Muscle layer of colon (tissue), 2 donors: ENCODE results near the gene BBS9.

Source experiments
- H3K27ac ChIP-seq: one replicate; pipeline ENCODE4 v1.7.0; 2013; ENCODE audit warnings: low read depth, mild to moderate bottlenecking, low read length, moderate library complexity
- H3K27me3 ChIP-seq, 2 donors: one replicate each; pipeline ENCODE4 v1.7.0; 2013; ENCODE audit warnings: low read length in 2 of 2, mild to moderate bottlenecking in 2 of 2; ENCODE audit not compliant: insufficient read depth in 2 of 2, control insufficient read depth in 1 of 2
- H3K36me3 ChIP-seq: one replicate; pipeline ENCODE4 v1.7.0; 2013; ENCODE audit warnings: mild to moderate bottlenecking, low read length; ENCODE audit not compliant: insufficient read depth
- H3K4me1 ChIP-seq: one replicate; pipeline ENCODE4 v1.7.0; 2013; ENCODE audit warnings: mild to moderate bottlenecking, low read length; ENCODE audit not compliant: insufficient read depth
- H3K4me3 ChIP-seq, 2 donors: one replicate each; pipeline ENCODE4 v1.7.0; 2013; ENCODE audit warnings: low read length in 2 of 2, low read depth in 1 of 2, mild to moderate bottlenecking in 1 of 2, moderate library complexity in 1 of 2
- H3K9ac ChIP-seq: one replicate; pipeline ENCODE4 v1.7.0; 2013; ENCODE audit warnings: low read length
- H3K9me3 ChIP-seq: one replicate; pipeline ENCODE4 v1.7.0; 2013; ENCODE audit warnings: mild to moderate bottlenecking, low read length
- donor health status: abdominal sarcoma.
- donor health status: Adenocarcinoma of cecum.

Gene BBS9

DNA sequence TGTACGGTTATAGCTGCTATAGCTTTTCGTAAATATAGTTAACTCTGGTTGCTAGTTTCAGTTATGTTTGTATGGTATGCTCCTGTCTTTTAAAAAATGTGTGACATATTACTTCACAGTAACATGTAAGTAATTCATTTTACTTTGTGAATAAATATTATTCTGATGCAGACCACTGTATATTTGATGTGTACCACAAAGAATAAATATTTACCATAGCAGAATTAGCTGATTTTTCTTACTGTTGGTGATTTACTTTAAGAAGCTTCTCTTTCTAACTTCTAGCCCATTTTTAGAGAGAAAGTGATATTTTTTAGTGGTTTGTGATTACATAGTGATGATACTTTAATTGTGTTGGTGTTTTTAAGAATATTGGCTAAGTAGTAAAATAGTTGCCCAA lies 292.8 kb downstream of the BBS9 start:
- Histone ChIP-seq H3K36me3 (no peaks in the 10 kb centered on the region), H3K4me3 (no peak overlapping the region), H3K27me3 (no peaks in the 10 kb centered on the region), H3K9ac (no peak overlapping the region), H3K9me3 (no peaks in the 10 kb centered on the region), H3K4me1 (peaks cover 7% of the 10 kb centered on the region), H3K27ac (no peak overlapping the region)

DNA sequence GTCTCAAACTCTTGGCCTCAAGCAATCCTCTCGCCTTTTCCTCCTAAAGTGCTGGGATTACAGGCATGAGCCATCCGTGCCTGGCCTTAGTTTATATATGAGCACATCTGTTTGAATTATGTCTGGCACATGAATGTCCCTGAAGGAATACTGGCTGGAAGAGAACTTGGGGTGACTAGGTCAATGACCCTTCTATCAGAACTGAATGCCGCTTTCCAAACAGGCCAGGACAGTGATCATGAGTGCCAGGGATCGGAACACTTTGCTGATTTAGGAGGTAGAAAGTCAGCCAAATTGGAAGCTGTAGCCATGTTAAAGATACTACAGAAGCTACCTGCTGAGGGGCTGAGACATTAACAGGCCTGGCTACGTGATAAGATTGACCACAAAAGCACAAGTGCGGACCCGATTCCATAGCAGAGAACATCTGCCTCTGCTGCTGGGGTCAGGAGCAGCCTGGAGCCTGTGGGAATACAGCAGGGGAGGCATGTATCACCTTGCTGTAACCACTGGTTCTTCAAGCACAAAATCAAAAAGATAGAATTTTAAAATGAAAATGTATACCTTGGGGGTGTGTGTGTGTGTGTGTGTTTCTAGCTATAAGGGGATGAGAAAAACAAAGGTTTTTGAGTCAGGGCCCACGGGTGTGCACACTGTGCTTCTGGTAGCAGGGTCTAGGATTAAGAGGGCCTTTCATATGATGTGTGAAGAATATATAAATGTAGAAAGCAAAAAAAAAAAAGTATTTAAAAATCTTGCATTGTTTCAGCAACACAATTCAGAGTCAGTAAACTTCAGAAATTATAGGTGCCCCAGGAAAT lies 293.7 kb downstream of the BBS9 start:
- Histone ChIP-seq H3K4me3 (no peak overlapping the region), H3K27me3 (no peaks in the 10 kb centered on the region), H3K9ac (no peak overlapping the region), H3K4me1 (peaks cover 7% of the 10 kb centered on the region), H3K36me3 (no peaks in the 10 kb centered on the region), H3K27ac (no peak overlapping the region), H3K9me3 (no peaks in the 10 kb centered on the region)

DNA sequence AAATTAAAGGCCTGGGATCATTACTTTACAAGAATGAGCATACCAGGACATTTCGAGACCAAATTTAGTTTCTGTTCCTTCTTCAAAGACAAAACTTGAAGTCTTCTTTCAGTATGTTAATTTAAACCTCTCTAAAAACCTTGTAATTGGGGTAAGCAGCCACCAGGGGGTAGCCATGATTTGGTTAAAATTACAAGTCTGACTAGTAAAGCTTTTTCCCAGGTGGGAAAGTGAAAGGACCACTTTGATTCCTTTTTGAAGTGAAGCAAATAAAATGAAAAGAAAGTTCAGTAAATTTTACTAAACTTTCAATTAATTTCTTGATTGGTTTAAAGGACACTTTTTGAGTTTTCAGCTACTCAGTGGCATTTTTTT lies 294.3 kb downstream of the BBS9 start:
- Histone ChIP-seq H3K36me3 (no peaks in the 10 kb centered on the region), H3K4me1 (peaks cover 7% of the 10 kb centered on the region)

DNA sequence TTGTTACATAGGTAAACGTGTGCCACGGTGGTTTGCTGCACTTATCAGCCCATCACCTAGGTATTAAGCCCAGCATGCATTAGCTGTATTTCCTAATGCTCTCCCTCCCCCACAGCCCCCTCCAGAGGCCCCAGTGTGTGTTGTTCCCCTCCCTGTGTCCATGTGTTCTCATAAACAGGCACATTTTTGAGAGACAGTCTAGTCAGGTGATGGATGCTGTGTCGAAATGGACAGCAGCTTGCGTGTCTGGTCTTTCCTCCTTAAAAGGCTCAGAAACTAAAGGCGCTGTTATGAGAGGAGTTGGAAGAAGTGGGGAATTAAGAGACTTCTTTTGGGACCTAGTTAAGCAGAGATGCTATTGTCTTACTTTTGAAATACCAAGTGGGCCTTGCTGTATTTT lies 296.0 kb downstream of the BBS9 start:
- H3K4me3 ChIP-seq: no peak overlapping the region
- H3K9me3 ChIP-seq: no peaks in the 10 kb centered on the region
- no peak overlapping the region for H3K27ac ChIP-seq
- no peak overlapping the region for H3K9ac ChIP-seq
- peaks cover 7% of the 10 kb centered on the region for H3K4me1 ChIP-seq
- no peaks in the 10 kb centered on the region for H3K36me3 ChIP-seq
- H3K27me3 ChIP-seq: no peaks in the 10 kb centered on the region

More for the DNA sequence above, 294.3 kb downstream of the BBS9 start:
- Histone ChIP-seq H3K4me3 (no peak overlapping the region), H3K9me3 (no peaks in the 10 kb centered on the region), H3K9ac (no peak overlapping the region), H3K27ac (no peak overlapping the region), H3K27me3 (no peaks in the 10 kb centered on the region)

DNA sequence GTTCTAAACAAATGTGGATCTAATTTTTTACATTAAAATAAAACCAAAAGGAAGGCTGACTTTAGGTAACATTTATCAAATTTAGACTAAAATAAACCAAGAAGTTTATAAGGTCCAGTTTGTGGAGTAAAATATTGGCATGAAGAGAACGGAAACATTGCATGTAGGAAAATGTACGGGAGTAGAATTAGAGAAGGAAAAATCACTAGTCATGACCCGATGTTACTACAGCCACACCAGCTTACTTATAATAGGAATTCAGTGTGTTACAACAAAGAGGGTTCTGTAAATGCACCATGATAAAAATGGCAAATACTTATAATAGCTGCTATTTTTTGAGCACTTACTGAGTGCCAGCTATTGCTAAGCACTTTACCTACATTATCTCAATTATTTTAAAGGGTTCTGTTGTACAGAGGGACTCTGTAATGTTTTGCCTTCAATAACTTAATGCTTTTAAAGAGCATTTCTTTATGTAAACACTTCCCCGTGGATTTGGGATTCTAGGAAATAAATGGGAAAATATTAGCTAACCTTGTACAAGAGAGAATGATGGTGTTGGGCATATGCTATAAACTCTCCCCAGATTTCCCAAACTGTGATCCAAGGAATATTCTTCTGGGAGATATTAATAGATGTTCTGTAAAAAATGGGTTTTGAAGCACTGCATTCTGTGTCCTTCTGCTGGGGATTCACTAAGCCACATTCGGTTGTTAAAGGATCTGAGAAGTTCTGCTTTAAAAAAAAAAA lies 296.7 kb downstream of the BBS9 start:
- H3K27me3 ChIP-seq: no peaks in the 10 kb centered on the region
- no peaks in the 10 kb centered on the region for H3K4me1 ChIP-seq
- no peaks in the 10 kb centered on the region for H3K9me3 ChIP-seq
- no peak overlapping the region for H3K27ac ChIP-seq
- H3K9ac ChIP-seq: no peak overlapping the region
- no peak overlapping the region for H3K4me3 ChIP-seq
- H3K36me3 ChIP-seq: no peaks in the 10 kb centered on the region

DNA sequence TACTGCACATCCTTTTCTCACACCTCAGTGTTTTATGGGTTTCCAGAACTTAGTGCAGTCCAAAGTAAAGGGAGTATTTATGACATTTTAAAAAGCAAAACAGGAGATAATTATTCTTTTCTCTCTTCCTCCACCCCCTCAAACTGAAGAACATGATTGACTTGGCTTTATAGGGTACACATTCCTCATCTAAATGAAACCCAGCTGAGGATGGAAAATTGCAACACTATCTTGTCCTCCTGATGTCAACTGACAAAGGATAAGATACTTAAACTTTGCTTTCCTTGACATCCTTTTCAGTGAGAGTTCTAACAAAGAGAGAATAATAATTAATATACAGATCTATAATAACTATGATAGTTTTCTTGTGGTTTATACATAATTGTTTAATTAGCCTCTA lies 299.1 kb downstream of the BBS9 start:
- H3K27ac ChIP-seq: no peak overlapping the region
- no peaks in the 10 kb centered on the region for H3K36me3 ChIP-seq
- H3K9me3 ChIP-seq: no peaks in the 10 kb centered on the region
- H3K9ac ChIP-seq: no peak overlapping the region
- no peaks in the 10 kb centered on the region for H3K27me3 ChIP-seq
- H3K4me3 ChIP-seq: no peak overlapping the region
- no peaks in the 10 kb centered on the region for H3K4me1 ChIP-seq

DNA sequence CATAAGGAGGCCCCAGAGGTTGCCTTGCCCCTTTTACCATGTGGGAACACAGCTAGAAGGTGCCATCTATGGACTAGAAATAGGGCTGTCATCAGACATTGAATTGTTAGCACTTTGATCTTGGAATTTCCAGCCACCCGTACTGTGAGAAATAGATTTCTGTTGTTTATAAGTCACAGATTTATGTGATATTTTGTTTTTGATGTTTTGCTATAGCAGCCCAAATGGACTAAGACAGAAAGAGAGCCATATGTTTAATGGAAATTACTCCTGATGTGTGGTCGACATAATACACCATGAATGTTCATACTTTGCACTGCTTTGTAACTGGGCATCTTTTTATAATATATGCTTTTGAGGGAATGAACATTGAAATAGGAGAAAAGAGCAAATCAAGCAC lies 302.2 kb downstream of the BBS9 start:
- Histone ChIP-seq H3K36me3 (no peaks in the 10 kb centered on the region), H3K27ac (no peak overlapping the region), H3K27me3 (no peaks in the 10 kb centered on the region), H3K4me1 (no peaks in the 10 kb centered on the region), H3K4me3 (no peak overlapping the region), H3K9ac (no peak overlapping the region), H3K9me3 (no peaks in the 10 kb centered on the region)

DNA sequence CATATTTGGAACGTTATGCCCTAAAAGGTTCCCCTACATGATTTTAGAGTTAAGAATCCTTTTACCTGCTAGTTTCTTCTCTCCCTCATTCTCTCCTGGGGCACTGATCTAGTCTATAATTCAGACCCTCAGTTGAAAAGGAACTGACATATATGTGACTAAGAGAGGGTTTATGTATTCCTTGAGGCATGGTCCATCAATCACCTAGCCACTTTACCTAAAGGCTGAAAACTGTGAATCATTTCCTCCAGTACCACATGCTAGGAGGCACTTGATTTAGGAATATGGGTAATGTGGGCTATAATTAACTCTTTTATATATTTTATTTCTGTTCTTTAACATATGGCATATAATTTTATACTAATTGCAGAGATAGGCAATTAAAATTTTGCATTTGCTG lies 303.5 kb downstream of the BBS9 start:
- Histone ChIP-seq H3K27me3 (no peaks in the 10 kb centered on the region), H3K36me3 (no peaks in the 10 kb centered on the region), H3K9ac (no peak overlapping the region), H3K27ac (no peak overlapping the region), H3K9me3 (no peaks in the 10 kb centered on the region), H3K4me3 (no peak overlapping the region), H3K4me1 (no peaks in the 10 kb centered on the region)

DNA sequence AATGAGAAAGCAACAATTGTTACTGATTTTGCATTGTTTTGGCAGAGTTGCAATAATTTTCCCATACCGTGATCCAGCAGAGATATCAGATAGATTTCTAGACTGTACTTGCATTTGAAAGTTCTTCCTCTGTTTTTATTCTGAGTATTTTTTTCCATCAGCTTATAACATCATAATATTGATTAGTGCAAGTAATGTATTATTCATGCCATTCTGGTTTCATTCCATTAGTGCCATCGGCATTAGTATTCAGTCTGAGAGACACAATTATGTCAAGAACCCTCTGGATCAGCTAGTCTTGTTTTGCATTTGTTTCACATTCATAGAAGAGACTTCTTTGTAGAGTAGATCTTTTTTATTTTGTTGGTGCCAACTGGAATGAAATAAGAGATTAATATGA lies 304.0 kb downstream of the BBS9 start:
- H3K4me1 ChIP-seq: no peaks in the 10 kb centered on the region
- H3K36me3 ChIP-seq: no peaks in the 10 kb centered on the region
- no peaks in the 10 kb centered on the region for H3K9me3 ChIP-seq
- no peak overlapping the region for H3K27ac ChIP-seq
- H3K9ac ChIP-seq: no peak overlapping the region
- H3K27me3 ChIP-seq: no peaks in the 10 kb centered on the region
- H3K4me3 ChIP-seq: no peak overlapping the region

DNA sequence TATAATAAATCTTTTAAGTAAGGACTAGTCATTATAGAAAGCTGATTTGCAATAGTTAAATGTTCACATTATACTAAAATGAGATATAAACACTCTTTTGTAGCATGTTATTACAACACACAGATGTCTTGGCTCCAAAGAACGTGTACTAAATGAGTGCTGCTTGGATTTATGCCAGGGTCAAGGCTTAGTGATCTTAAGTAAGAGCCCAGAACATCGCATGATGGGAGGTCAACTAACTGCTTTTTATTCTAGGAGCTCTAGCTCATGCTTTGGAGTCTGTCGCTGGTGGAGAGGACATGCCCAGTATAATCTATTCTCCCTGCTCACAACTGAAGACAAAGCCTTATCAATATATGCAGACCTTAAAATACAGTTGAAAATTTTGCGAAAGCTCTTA lies 315.1 kb downstream of the BBS9 start:
- H3K4me1 ChIP-seq: peaks cover 3% of the 10 kb centered on the region
- H3K36me3 ChIP-seq: no peaks in the 10 kb centered on the region
- no peak overlapping the region for H3K4me3 ChIP-seq
- no peaks in the 10 kb centered on the region for H3K9me3 ChIP-seq
- no peaks in the 10 kb centered on the region for H3K27me3 ChIP-seq
- no peak overlapping the region for H3K9ac ChIP-seq
- H3K27ac ChIP-seq: no peak overlapping the region

DNA sequence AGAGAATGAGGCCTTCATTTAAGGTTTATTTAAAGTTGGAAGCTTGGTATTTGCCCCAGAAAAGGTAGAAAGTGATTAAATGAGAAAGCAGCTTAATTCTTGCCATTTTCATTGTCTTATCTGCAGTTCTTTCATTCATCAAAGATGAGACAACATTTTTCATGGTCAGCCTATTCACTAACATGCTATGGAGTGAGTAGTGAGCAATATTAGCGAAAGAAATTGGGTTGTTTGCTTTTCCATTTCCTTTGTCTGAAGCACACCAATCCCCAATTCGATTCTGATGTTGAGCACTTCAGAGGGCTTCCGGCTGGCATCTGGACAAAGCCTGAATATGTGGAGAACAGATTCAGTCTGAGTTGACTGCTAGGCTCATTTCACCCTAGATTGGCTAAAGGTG lies 317.2 kb downstream of the BBS9 start:
- Histone ChIP-seq H3K9me3 (no peaks in the 10 kb centered on the region), H3K9ac (no peak overlapping the region), H3K4me1 (peaks cover 3% of the 10 kb centered on the region), H3K36me3 (no peaks in the 10 kb centered on the region), H3K27ac (no peak overlapping the region), H3K4me3 (no peak overlapping the region), H3K27me3 (no peaks in the 10 kb centered on the region)

DNA sequence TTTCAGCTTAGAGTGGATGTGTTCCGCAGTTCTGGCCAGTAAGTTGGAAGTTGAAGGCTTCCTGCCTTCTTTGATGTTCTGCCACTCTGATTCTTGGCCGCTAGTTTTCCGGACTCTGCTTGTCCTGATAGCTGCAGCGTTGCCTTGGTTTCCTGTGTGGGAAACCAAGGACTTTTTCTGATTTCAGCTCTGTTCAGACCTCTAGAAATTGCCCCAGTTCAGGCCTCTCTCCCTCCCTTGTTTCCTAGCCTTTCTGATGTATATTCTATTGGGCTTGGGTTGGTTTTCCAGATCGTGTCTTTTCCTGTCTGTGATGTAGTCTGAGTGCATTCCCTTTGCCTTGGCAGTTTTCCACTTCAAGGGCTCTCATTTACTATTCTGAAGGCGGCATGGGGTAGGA lies 318.7 kb downstream of the BBS9 start:
- no peaks in the 10 kb centered on the region for H3K36me3 ChIP-seq
- no peaks in the 10 kb centered on the region for H3K27me3 ChIP-seq
- H3K4me3 ChIP-seq: no peak overlapping the region
- no peaks in the 10 kb centered on the region for H3K9me3 ChIP-seq
- H3K9ac ChIP-seq: no peak overlapping the region
- H3K27ac ChIP-seq: no peak overlapping the region
- H3K4me1 ChIP-seq: peaks cover 3% of the 10 kb centered on the region
